CD4-positive, alpha-beta T cell (primary cell): ENCODE results near the gene THTPA. TPM values are rescaled to one million over a fixed set of nuclear protein-coding genes. Genes with fewer than 3 reads are reported as not detected.
"Not testable (repeated sequence)": the region's sequence is repeated elsewhere in the genome, so short reads cannot be mapped to it uniquely, and the experiment has no call there.

ENCODE experiments used
- ATAC-seq: fragments of 200-7000 bp; cut with Tn5 transposase; one replicate; pipeline ENCODE4 v1.10.0; 2022; ENCODE audit warnings: mild to moderate bottlenecking; ENCODE audit not compliant: poor library complexity
- CTCF ChIA-PET: fragments of 350-600 bp; sonication (Branson Sonifier 250); formaldehyde crosslinking; loops from one replicate; lab custom pipeline; 2021; ENCODE audit warnings: antibody characterized with exemption, inconsistent platforms; lab: Charles Lee
- POLR2A ChIA-PET: fragments of 350-600 bp; sonication (Branson Sonifier 250); formaldehyde crosslinking; loops from one replicate; lab custom pipeline; 2021; ENCODE audit warnings: antibody characterized with exemption, inconsistent platforms; lab: Charles Lee
- DNase-seq, 14 experiments: peaks; one replicate each; pipeline ENCODE4 v3.0.0-alpha.2; 2013 to 2020; ENCODE audit warnings: mixed read lengths in 2 of 14
- H3K27ac ChIP-seq, 2 donors: one replicate each; pipeline versions ENCODE4 v1.5.1 to v1.7.0; 2013; ENCODE audit warnings: low read length in 2 of 2, low read depth in 1 of 2, mild to moderate bottlenecking in 1 of 2
- H3K27me3 ChIP-seq, 2 experiments: 1 replicate in 1 of 2; 2 replicates in 1 of 2; pipeline versions ENCODE4 v1.6.1 to v1.7.0; 2013; ENCODE audit warnings: low read length in 2 of 2, control low read depth in 1 of 2, mild to moderate bottlenecking in 1 of 2, moderate library complexity in 1 of 2; ENCODE audit not compliant: insufficient read depth in 2 of 2, control insufficient read depth in 1 of 2
- H3K36me3 ChIP-seq: one replicate; pipeline ENCODE4 v1.6.1; 2013; ENCODE audit warnings: low read length, control low read depth; ENCODE audit not compliant: insufficient read depth
- H3K4me1 ChIP-seq: one replicate; pipeline ENCODE4 v1.6.1; 2013; ENCODE audit warnings: low read length, control low read depth; ENCODE audit not compliant: insufficient read depth
- H3K4me3 ChIP-seq: one replicate; pipeline ENCODE4 v1.5.1; 2013; ENCODE audit warnings: mild to moderate bottlenecking, low read length, moderate library complexity
- H3K9me3 ChIP-seq, 2 experiments: 1 replicate in 1 of 2; 2 replicates in 1 of 2; pipeline versions ENCODE4 v1.6.1 to v1.7.0; 2013; ENCODE audit warnings: low read length in 2 of 2, mild to moderate bottlenecking in 2 of 2, control low read depth in 1 of 2, moderate library complexity in 1 of 2; ENCODE audit not compliant: control insufficient read depth in 1 of 2, insufficient read depth in 1 of 2
- H3K27ac Mint-ChIP-seq: one replicate; pipeline ENCODE4 v1.8.0; 2020; ENCODE audit warnings: mixed read lengths
- H3K27me3 Mint-ChIP-seq: one replicate; pipeline ENCODE4 v1.8.0; 2021; ENCODE audit warnings: mixed read lengths
- H3K36me3 Mint-ChIP-seq: one replicate; pipeline ENCODE4 v1.8.0; 2021; ENCODE audit warnings: low read depth, mixed read lengths
- H3K4me1 Mint-ChIP-seq: one replicate; pipeline ENCODE4 v1.8.0; 2021; ENCODE audit warnings: low read depth, mixed read lengths
- H3K4me3 Mint-ChIP-seq: one replicate; pipeline ENCODE4 v1.8.0; 2020; ENCODE audit warnings: mild to moderate bottlenecking, mixed read lengths
- H3K9me3 Mint-ChIP-seq: one replicate; pipeline ENCODE4 v1.8.0; 2020; ENCODE audit warnings: mixed read lengths
- CTCF ChIP-seq: fragments of 200-600 bp; IDR thresholded peaks from one replicate; pipeline ENCODE4 v1.8.0; 2022; ENCODE audit warnings: antibody characterized with exemption, mild to moderate bottlenecking
- intact Hi-C, 2 experiments: fragments of 100-400 bp; cut with DNase I in 1 of 2; cut with micrococcal nuclease in 1 of 2; formaldehyde crosslinking; loops; one replicate each; pipeline versions ENCODE4 v1.15.1 to v1.9.0; 2023 to 2025; cut with DNase I, micrococcal nuclease
- total RNA-seq, 174 experiments: library from RNA in 2 of 174; stranded (reverse) in 2 of 174; gene quantifications; one replicate each; pipeline ENCODE4 v1.2.3 and lab custom pipeline; 2021 to 2026

THTPA gene
- total RNA-seq, 2 experiments from 2014 or later: 13.0 to 13.4 TPM

- ATAC-seq (peak; percentile 99), DNase-seq (peak; percentile 71 to 91 (median 74))
- no peaks in the 10 kb centered on the region for H3K27me3 ChIP-seq
- Mint-ChIP-seq H3K4me3 (no peak overlapping the region), H3K9me3 (no peaks in the 10 kb centered on the region), H3K36me3 (no peaks in the 10 kb centered on the region), H3K4me1 (peaks cover 12% of the 10 kb centered on the region), H3K27ac (no peak overlapping the region), H3K27me3 (peaks cover 31% of the 10 kb centered on the region)
- CTCF ChIA-PET: interaction anchor here (0.6 to 1.7 kb wide), 12 partner anchors 11 to 751 kb away, joined by 3 to 7 read pairs (median 4); partner anchors contain the start of genes IRF9 and RIPK3
- no peaks in the 10 kb centered on the region for H3K36me3 ChIP-seq
- no peak overlapping the region for H3K4me3 ChIP-seq
- H3K9me3 ChIP-seq: no peaks in the 10 kb centered on the region
- no peak overlapping the region for H3K27ac ChIP-seq
- intact Hi-C loops: loop anchor here (1.0 to 5.0 kb wide), 3 partner anchors 43 to 340 kb away; no protein-coding TSS in a partner anchor
- peaks cover 11% of the 10 kb centered on the region for H3K4me1 ChIP-seq
- POLR2A ChIA-PET: interaction anchor here (0.6 to 1.6 kb wide), 5 partner anchors 22 to 344 kb away, joined by 3 to 9 read pairs (median 3); no protein-coding TSS in a partner anchor
- TF ChIP-seq CTCF: peak; percentile 87
These were observed 33.0 kb downstream of the THTPA start for GRCh38 chr14:23588884-23589598.

- ChIA-PET CTCF (interaction anchor here (0.8 to 1.7 kb wide), 8 partner anchors 11 to 751 kb away, joined by 3 to 6 read pairs (median 4); partner anchors contain the start of gene RIPK3), POLR2A (interaction anchor here (1.1 to 1.6 kb wide), 4 partner anchors 21 to 344 kb away, joined by 3 to 9 read pairs (median 4); no protein-coding TSS in a partner anchor)
- DNase-seq (no peak), ATAC-seq (no peak)
- H3K9me3 Mint-ChIP-seq: no peaks in the 10 kb centered on the region
- Histone ChIP-seq H3K9me3 (no peaks in the 10 kb centered on the region), H3K36me3 (no peaks in the 10 kb centered on the region), H3K27me3 (no peaks in the 10 kb centered on the region), H3K4me3 (no peak overlapping the region), H3K27ac (no peak overlapping the region), H3K4me1 (peaks cover 11% of the 10 kb centered on the region)
- H3K36me3 Mint-ChIP-seq: no peaks in the 10 kb centered on the region
- H3K27ac Mint-ChIP-seq: no peak overlapping the region
- intact Hi-C loops: loop anchor here (1.0 to 5.0 kb wide), 3 partner anchors 43 to 340 kb away; no protein-coding TSS in a partner anchor
- H3K4me1 Mint-ChIP-seq: peaks cover 12% of the 10 kb centered on the region
- peaks cover 26% of the 10 kb centered on the region for H3K27me3 Mint-ChIP-seq
- no peak for TF ChIP-seq CTCF
- H3K4me3 Mint-ChIP-seq: no peak overlapping the region
These were observed 33.5 kb downstream of the THTPA start for GRCh38 chr14:23589606-23590005.

GRCh38 chr14:23590198-23590597 is 34.1 kb downstream of the THTPA start:
- no peaks in the 10 kb centered on the region for H3K9me3 ChIP-seq
- no peak overlapping the region for H3K27ac ChIP-seq
- no peak overlapping the region for H3K27ac Mint-ChIP-seq
- ATAC-seq: no peak
- H3K4me3 ChIP-seq: no peak overlapping the region
- H3K9me3 Mint-ChIP-seq: no peaks in the 10 kb centered on the region
- H3K27me3 Mint-ChIP-seq: peaks cover 25% of the 10 kb centered on the region
- H3K4me3 Mint-ChIP-seq: no peak overlapping the region
- no peak for DNase-seq
- no peaks in the 10 kb centered on the region for H3K36me3 Mint-ChIP-seq
- intact Hi-C loops: no loop called here
- TF ChIP-seq CTCF: no peak
- POLR2A ChIA-PET: no interaction called here
- CTCF ChIA-PET: interaction anchor here (1.6 kb wide), 1 partner anchor 30 kb away, joined by 3 read pairs; no protein-coding TSS in a partner anchor
- peaks cover 12% of the 10 kb centered on the region for H3K4me1 Mint-ChIP-seq
- H3K27me3 ChIP-seq: no peaks in the 10 kb centered on the region
- peaks cover 11% of the 10 kb centered on the region for H3K4me1 ChIP-seq
- no peaks in the 10 kb centered on the region for H3K36me3 ChIP-seq

GRCh38 chr14:23594191-23594590 is 38.1 kb downstream of the THTPA start:
- H3K27me3 ChIP-seq, H3K27ac Mint-ChIP-seq, CTCF ChIA-PET, H3K9me3 ChIP-seq, H3K27ac ChIP-seq, H3K4me1 Mint-ChIP-seq, intact Hi-C loops, DNase-seq, ATAC-seq, H3K4me1 ChIP-seq, H3K36me3 ChIP-seq, H3K4me3 ChIP-seq, POLR2A ChIA-PET, H3K27me3 Mint-ChIP-seq, H3K36me3 Mint-ChIP-seq, H3K4me3 Mint-ChIP-seq, H3K9me3 Mint-ChIP-seq: not testable (repeated sequence)
